PFSK-1 (cell line): ENCODE results near the gene TEX11.

Source experiments
- FOXP2 ChIP-seq: optimal IDR thresholded peaks from 2 replicates; pipeline ENCODE3; 2011; ENCODE audit warnings: borderline replicate concordance, control low read depth, inconsistent platforms; ENCODE audit not compliant: insufficient read depth; ENCODE audit errors: extremely low read length, extremely low read depth
- POLR2AphosphoS5 ChIP-seq: IDR thresholded peaks from 2 replicates; pipeline ENCODE4 v1.6.1; 2012; ENCODE audit warnings: low read depth, mild to moderate bottlenecking, control low read depth, low read length, moderate library complexity
- REST ChIP-seq, 2 experiments: IDR thresholded peaks; 2 replicates each; pipeline versions ENCODE4 v1.6.1 to v1.8.0; 2011 to 2012; ENCODE audit warnings: low read depth in 2 of 2, low read length in 2 of 2, control low read depth in 1 of 2, inconsistent platforms in 1 of 2, mild to moderate bottlenecking in 1 of 2, moderate library complexity in 1 of 2; ENCODE audit not compliant: insufficient read depth in 1 of 2
- SIN3A ChIP-seq: IDR thresholded peaks from 2 replicates; pipeline ENCODE4 v1.6.1; 2012; ENCODE audit warnings: mild to moderate bottlenecking, low read length, moderate library complexity, borderline replicate concordance; ENCODE audit not compliant: insufficient read depth
- TAF1 ChIP-seq: IDR thresholded peaks from 2 replicates; pipeline ENCODE4 v1.6.1; 2012; ENCODE audit warnings: low read length, control low read depth, borderline replicate concordance; ENCODE audit not compliant: insufficient read depth

Gene TEX11

GRCh38 chrX:70497026-70497425, 411.5 kb downstream of the TEX11 start:
- TF ChIP-seq POLR2AphosphoS5 = no peak
- TF ChIP-seq FOXP2 = no peak
- no peak for TF ChIP-seq SIN3A
- TF ChIP-seq REST (IDR thresholded peaks at IDR 0.05; ENCODE audit: insufficient read depth in 1 of 2, low read depth in 2 of 2, low read length in 2 of 2) = no peak
- TF ChIP-seq TAF1 = no peak

- no peak for TF ChIP-seq POLR2AphosphoS5
- no peak for TF ChIP-seq SIN3A
- TF ChIP-seq REST (IDR thresholded peaks at IDR 0.05; ENCODE audit: insufficient read depth in 1 of 2, low read depth in 2 of 2, low read length in 2 of 2) = no peak
- no peak for TF ChIP-seq FOXP2
- TF ChIP-seq TAF1 = no peak
Observed at GRCh38 chrX:70496491-70496890, 412.0 kb downstream of the TEX11 start.

- TF ChIP-seq TAF1 (no peak), SIN3A (no peak), POLR2AphosphoS5 (no peak), FOXP2 (no peak), REST (IDR thresholded peaks at IDR 0.05; ENCODE audit: insufficient read depth in 1 of 2, low read depth in 2 of 2, low read length in 2 of 2) (no peak)
Observed at GRCh38 chrX:70494441-70494840, 414.1 kb downstream of the TEX11 start.

- TF ChIP-seq SIN3A (no peak), TAF1 (no peak), FOXP2 (no peak), REST (IDR thresholded peaks at IDR 0.05; ENCODE audit: insufficient read depth in 1 of 2, low read depth in 2 of 2, low read length in 2 of 2) (no peak), POLR2AphosphoS5 (no peak)
Observed at GRCh38 chrX:70488856-70489255, 419.7 kb downstream of the TEX11 start.

- TF ChIP-seq TAF1 = no peak
- TF ChIP-seq SIN3A = no peak
- TF ChIP-seq REST (IDR thresholded peaks at IDR 0.05; ENCODE audit: insufficient read depth in 1 of 2, low read depth in 2 of 2, low read length in 2 of 2) = no peak
- no peak for TF ChIP-seq POLR2AphosphoS5
- TF ChIP-seq FOXP2 = no peak
Observed at GRCh38 chrX:70485466-70485865, 423.0 kb downstream of the TEX11 start.
